HG03060 (cell line): ENCODE results near the gene PCGF5.
"Not testable (repeated sequence)": the region's sequence is repeated elsewhere in the genome, so short reads cannot be mapped to it uniquely, and the experiment has no call there.

Experiments
- ATAC-seq: cut with Tn5 transposase; IDR thresholded peaks from one replicate; pipeline ENCODE4 v1.9.1; 2021; ENCODE audit warnings: low read depth, moderate number of reproducible peaks; ENCODE audit not compliant: unreplicated experiment

The PCGF5 gene

GRCh38 chr10:91220194-91220953 lies at the start of gene PCGF5:
PCGF5 (plus strand) TSS chr10:91220663; CDS start chr10:91222872, 2,209 bp downstream.
- ATAC-seq = peak; percentile 82

- ATAC-seq = no peak
Observed at GRCh38 chr10:91171485-91171884, 49.0 kb upstream of the PCGF5 start.

- no peak for ATAC-seq
Observed at GRCh38 chr10:91172348-91172747, 48.1 kb upstream of the PCGF5 start.

- ATAC-seq = no peak
Observed at GRCh38 chr10:91185239-91185875, 35.1 kb upstream of the PCGF5 start.

- no peak for ATAC-seq
Observed at GRCh38 chr10:91187156-91187555, 33.3 kb upstream of the PCGF5 start.

GRCh38 chr10:91188010-91188409 lies 32.5 kb upstream of the PCGF5 start:
- not testable (repeated sequence) for ATAC-seq

GRCh38 chr10:91188889-91189288 lies 31.6 kb upstream of the PCGF5 start:
- no peak for ATAC-seq

- ATAC-seq = no peak
Observed at GRCh38 chr10:91190388-91190870, 30.0 kb upstream of the PCGF5 start.

GRCh38 chr10:91190876-91191583 lies 29.4 kb upstream of the PCGF5 start:
- ATAC-seq = peak; percentile 64

- no peak for ATAC-seq
Observed at GRCh38 chr10:91191584-91191919, 28.9 kb upstream of the PCGF5 start.

- no peak for ATAC-seq
Observed at GRCh38 chr10:91194497-91195179, 25.8 kb upstream of the PCGF5 start.

GRCh38 chr10:91196268-91197048 lies 24.0 kb upstream of the PCGF5 start:
- ATAC-seq = no peak

- ATAC-seq = no peak
Observed at GRCh38 chr10:91197127-91197526, 23.3 kb upstream of the PCGF5 start.

GRCh38 chr10:91198781-91199180 lies 21.7 kb upstream of the PCGF5 start:
- peak; percentile 54 for ATAC-seq

GRCh38 chr10:91200314-91201212 lies 19.9 kb upstream of the PCGF5 start:
- ATAC-seq = no peak

- peak; percentile 40 for ATAC-seq
Observed at GRCh38 chr10:91201213-91201996, 19.1 kb upstream of the PCGF5 start.

GRCh38 chr10:91206427-91206826 lies 14.0 kb upstream of the PCGF5 start:
- ATAC-seq = no peak

- no peak for ATAC-seq
Observed at GRCh38 chr10:91206837-91207474, 13.5 kb upstream of the PCGF5 start.
